ENCODE measurements around the gene RCVRN.

Gene RCVRN

DNA sequence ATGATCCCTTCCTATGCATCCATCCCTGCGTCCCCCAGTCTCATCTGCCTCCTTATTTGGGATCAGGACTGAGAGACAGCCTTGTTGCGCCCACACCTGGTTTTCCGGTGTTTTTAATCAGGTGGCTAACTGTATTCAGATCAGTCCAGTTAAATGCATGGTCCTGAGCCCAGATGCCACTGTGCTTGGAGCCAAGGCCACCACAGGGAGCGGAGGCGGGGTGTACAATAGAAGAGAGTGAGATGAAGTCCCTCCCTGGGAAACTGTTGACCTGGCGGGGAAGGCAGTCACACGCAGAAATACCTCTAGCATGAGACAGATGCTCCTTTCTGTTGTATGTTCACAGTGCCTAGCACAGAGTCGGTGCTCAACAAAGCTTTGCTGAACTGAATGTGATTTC, 6.3 kb downstream of the RCVRN start:
- no peak for DNase-seq (ENCODE audit: low spot score)

- no peak for DNase-seq (ENCODE audit: low spot score)
These were observed 7.6 kb downstream of the RCVRN start for GRCh38 chr17:9897372-9897968.

GRCh38 chr17:9895923-9896322, 9.1 kb downstream of the RCVRN start:
- no peak for DNase-seq (ENCODE audit: low spot score)

- no peak for DNase-seq (ENCODE audit: low spot score)
These were observed 10.8 kb downstream of the RCVRN start for GRCh38 chr17:9894231-9894630.

DNA sequence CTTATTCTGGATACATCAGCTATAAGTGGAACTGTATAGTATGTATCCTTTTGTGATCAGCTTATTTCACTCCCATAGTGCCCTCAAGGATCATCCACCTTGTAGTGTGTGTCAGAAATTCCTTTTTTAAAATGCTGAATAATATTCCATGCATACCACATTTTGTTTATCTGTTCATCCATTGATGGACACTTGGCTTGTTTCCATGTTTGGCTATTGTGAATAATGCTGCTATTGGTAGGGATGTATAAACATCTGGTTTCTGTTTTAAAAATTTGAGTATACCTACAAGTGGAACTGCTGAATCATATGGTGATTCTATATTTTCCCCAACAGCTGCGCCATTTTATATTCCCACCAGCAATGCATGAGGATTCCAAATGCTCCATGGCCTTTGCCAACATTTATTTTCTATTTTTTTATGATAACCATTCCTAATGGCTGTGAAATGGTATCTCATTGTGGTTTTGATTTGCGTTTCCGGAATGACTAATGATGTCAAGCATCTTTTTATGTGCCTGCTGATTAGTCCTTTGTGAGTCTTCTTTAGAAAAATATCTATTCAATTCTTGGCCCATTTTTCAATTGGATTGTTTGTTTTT, 11.6 kb downstream of the RCVRN start:
- DNase-seq (ENCODE audit: low spot score), result no peak

GRCh38 chr17:9890124-9890523, 14.9 kb downstream of the RCVRN start:
- peak; percentile 66 for DNase-seq (ENCODE audit: low spot score)

- DNase-seq (ENCODE audit: low spot score), result no peak
These were observed 17.6 kb downstream of the RCVRN start for GRCh38 chr17:9887508-9887907.

- DNase-seq (ENCODE audit: low spot score), result no peak
These were observed 18.7 kb downstream of the RCVRN start for GRCh38 chr17:9886141-9886930.

GRCh38 chr17:9883451-9883850, 21.6 kb downstream of the RCVRN start:
- no peak for DNase-seq (ENCODE audit: low spot score)

GRCh38 chr17:9880582-9880999, 24.5 kb downstream of the RCVRN start:
- no peak for DNase-seq (ENCODE audit: low spot score)

DNA sequence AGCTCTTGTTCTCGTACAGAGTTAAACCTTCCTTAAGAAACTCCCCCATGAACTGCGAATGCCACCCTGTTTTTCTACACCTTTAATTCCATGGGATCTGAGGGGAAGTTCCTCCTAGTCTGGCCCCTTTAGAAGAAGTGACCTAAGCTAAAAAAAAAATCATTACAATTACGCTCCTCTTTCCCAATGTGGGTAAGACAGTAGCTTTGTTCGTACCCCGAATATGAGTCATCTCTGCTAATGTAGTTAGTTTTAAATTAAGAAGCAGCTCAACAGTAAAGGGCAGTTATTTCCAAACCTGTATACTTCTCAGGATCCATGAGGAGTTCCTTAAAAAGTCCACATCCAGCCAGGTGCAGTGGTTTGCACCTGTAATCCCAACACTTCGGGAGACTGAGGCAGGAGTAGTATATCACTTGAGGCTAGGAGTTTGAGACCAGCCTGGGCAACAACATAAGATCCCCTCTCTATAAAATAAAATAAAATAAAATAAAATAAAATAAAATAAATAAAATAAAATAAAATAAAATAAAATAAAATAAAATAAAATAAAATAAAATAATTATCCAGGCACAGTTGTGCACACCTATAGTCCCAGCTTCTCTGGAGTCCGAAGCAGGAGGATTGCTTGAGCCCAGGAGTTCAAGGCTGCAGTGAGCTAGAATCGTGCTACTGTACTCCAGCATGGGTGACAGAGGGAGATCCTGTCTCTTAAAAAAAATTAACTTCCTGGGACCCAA, 26.1 kb downstream of the RCVRN start:
- no peak for DNase-seq (ENCODE audit: low spot score)

GRCh38 chr17:9878356-9878755, 26.7 kb downstream of the RCVRN start:
- DNase-seq (ENCODE audit: low spot score), result no peak

DNA sequence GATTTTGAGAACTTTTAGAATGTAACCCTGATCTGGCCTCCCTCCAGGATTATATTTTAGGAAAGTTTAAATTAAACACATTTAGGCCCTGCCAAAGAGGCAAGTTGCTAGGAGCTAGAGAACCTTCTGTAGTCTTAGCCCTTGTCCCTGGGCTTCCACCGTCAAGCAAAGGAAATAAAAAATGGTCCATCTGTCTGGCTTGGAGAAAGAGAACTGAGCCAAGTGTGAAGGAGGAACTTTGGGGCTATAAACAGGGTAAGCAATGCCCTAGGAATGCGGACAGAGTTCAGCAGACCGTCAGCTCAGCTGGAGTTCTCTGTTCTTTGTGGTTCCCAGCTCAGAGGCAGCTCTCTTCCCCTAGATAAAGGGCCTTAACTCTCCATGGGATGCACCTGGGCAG, 29.6 kb downstream of the RCVRN start:
- no peak for DNase-seq (ENCODE audit: low spot score)

- DNase-seq (ENCODE audit: low spot score), result no peak
These were observed 30.3 kb downstream of the RCVRN start for GRCh38 chr17:9874722-9875121.

DNA sequence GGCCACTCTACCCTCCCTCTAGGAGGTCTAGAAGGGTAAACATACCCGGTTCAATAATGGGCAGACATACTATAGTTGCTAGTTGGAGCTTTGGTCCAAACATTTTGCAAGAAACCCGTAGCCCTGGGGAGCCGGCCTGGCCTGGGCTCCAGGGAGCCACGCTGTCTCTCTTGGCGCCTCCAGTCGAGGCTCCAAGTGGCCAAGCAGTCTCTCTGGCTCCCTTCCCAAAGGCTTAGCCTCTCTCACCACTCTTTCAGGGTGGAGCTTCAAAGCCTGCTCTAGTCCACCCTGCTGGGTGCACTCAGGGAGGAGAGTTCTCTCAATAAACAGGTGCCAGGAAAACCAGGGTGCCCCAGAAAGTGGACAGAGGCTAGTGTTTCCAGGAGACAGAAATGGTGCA, 32.2 kb downstream of the RCVRN start:
- no peak for DNase-seq (ENCODE audit: low spot score)

DNA sequence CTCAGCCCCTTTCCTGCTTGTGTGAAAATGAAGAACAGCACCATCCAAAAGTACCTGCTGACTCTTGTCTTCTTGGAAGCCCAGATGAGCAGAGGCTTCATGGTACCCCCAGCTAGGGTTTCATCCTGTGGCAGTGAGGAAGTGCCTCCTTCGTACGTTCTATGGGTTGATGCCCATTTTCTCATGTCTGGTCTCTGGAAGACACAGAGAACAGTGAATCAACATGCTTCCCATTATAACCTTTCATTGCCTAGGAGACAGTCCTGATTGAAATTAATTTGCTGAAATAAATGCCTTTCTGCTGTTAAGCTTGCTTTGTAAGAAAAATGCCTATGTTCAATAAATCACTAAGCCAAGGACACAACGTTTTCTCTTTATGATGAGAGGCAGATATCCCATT, 36.5 kb downstream of the RCVRN start:
- no peak for DNase-seq (ENCODE audit: low spot score)

GRCh38 chr17:9865586-9865985, 39.5 kb downstream of the RCVRN start:
- no peak for DNase-seq (ENCODE audit: low spot score)

- DNase-seq (ENCODE audit: low spot score), result no peak
These were observed 42.1 kb downstream of the RCVRN start for GRCh38 chr17:9862949-9863348.

DNA sequence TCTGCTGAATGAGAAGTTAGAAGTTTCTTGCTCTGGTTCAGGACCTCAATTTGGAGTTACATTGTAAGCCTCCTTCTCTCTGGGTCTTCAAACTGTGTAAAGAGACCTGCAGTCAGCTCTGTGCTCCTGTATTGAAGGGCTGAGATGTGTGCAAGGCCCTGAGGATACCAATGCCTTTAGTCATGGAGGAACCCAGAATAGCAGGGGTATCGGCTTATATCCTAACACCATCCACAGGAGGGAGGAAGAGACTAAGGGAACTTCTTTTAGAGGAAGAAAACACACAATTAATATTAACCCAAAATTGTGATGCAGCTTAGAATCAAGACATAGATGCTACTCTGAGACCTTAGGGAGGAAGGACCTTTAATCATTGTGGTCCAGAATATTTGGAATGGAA, 42.9 kb downstream of the RCVRN start:
- no peak for DNase-seq (ENCODE audit: low spot score)

DNA sequence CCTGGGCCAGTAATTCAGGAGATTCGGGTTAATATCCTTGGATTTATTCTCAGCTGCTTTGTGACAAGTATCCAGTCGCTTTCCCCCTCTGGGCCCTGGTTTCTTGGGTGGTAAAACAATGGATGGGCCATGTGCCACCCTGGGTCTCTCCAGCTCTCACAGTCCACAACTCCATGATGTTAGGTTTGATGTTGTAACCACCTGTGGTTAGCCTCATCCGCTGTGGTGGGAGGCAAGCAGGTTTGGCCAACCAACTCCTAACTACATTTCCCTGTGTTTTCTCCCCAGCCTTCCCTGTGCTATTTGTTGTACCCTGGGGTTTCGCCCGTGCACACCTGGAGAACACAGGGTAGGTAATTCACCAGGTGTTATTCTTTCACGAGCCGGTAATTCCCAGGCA, 44.2 kb downstream of the RCVRN start:
- DNase-seq (ENCODE audit: low spot score), result no peak

GRCh38 chr17:9859781-9860180, 45.3 kb downstream of the RCVRN start:
- no peak for DNase-seq (ENCODE audit: low spot score)

- no peak for DNase-seq (ENCODE audit: low spot score)
These were observed 50.0 kb downstream of the RCVRN start for GRCh38 chr17:9855036-9855435.

GRCh38 chr17:9854255-9854654, 50.8 kb downstream of the RCVRN start:
- DNase-seq (ENCODE audit: low spot score), result no peak
